ENCODE measurements around the gene TRAPPC6A.

TRAPPC6A gene

DNA sequence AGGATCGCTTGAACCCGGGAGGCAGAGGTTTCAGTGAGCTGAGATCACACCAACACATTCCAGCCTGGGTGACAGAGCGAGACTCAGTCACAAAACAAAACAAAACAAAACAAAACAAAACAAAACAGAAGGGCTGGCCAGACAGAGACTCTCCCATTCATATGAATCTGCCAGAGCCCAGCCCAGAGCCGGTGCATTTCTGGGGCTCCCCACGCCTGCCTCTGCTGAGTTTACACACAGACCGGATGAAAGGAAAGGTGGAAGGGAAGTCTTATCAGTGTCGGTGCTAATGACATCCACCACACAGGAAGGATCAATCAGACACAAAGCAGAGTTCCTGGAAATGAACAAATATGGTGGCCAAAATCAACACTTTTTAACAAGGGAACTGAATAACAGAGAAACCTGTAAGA, 6.8 kb downstream of the TRAPPC6A start:
- no peaks in the 10 kb centered on the region for H3K9me3 ChIP-seq (ENCODE audit: control insufficient read depth, insufficient read depth, low read length)
- H4K20me1 ChIP-seq (ENCODE audit: control insufficient read depth, insufficient read depth, low read depth, low read length), result no peaks in the 10 kb centered on the region
- no peaks in the 10 kb centered on the region for H3K9me2 ChIP-seq (replicated peaks; ENCODE audit: control insufficient read depth, low read length)
- no peaks in the 10 kb centered on the region for H3K27me3 ChIP-seq (ENCODE audit: control insufficient read depth, low read length)
- no peaks in the 10 kb centered on the region for H3K36me3 ChIP-seq (ENCODE audit: control insufficient read depth, low read length)
- H3K79me2 ChIP-seq (ENCODE audit: control insufficient read depth, low read length), result peaks cover 14% of the 10 kb centered on the region
- no peaks in the 10 kb centered on the region for H3F3A ChIP-seq (ENCODE audit: control insufficient read depth, insufficient read depth)
- H3K4me3 ChIP-seq (ENCODE audit: low read length), result no peak overlapping the region
- H3K4me1 ChIP-seq (ENCODE audit: control insufficient read depth, low read length), result peaks cover 6% of the 10 kb centered on the region; the same call in 1 of the 2 replicates
- TF ChIP-seq, protein P1, sequence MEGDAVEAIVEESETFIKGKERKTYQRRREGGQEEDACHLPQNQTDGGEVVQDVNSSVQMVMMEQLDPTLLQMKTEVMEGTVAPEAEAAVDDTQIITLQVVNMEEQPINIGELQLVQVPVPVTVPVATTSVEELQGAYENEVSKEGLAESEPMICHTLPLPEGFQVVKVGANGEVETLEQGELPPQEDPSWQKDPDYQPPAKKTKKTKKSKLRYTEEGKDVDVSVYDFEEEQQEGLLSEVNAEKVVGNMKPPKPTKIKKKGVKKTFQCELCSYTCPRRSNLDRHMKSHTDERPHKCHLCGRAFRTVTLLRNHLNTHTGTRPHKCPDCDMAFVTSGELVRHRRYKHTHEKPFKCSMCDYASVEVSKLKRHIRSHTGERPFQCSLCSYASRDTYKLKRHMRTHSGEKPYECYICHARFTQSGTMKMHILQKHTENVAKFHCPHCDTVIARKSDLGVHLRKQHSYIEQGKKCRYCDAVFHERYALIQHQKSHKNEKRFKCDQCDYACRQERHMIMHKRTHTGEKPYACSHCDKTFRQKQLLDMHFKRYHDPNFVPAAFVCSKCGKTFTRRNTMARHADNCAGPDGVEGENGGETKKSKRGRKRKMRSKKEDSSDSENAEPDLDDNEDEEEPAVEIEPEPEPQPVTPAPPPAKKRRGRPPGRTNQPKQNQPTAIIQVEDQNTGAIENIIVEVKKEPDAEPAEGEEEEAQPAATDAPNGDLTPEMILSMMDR (IDR thresholded peaks at IDR 0.05; ENCODE audit: low read depth, low read length, poor library complexity, severe bottlenecking), result no peak
- no peak for TF ChIP-seq EZH2phosphoT487 (IDR thresholded peaks at IDR 0.05; ENCODE audit: borderline replicate concordance, low read length)
- H3K27ac ChIP-seq (ENCODE audit: low read depth, low read length), result no peak overlapping the region
- no peak overlapping the region for H3K4me2 ChIP-seq (ENCODE audit: low read length)

DNA sequence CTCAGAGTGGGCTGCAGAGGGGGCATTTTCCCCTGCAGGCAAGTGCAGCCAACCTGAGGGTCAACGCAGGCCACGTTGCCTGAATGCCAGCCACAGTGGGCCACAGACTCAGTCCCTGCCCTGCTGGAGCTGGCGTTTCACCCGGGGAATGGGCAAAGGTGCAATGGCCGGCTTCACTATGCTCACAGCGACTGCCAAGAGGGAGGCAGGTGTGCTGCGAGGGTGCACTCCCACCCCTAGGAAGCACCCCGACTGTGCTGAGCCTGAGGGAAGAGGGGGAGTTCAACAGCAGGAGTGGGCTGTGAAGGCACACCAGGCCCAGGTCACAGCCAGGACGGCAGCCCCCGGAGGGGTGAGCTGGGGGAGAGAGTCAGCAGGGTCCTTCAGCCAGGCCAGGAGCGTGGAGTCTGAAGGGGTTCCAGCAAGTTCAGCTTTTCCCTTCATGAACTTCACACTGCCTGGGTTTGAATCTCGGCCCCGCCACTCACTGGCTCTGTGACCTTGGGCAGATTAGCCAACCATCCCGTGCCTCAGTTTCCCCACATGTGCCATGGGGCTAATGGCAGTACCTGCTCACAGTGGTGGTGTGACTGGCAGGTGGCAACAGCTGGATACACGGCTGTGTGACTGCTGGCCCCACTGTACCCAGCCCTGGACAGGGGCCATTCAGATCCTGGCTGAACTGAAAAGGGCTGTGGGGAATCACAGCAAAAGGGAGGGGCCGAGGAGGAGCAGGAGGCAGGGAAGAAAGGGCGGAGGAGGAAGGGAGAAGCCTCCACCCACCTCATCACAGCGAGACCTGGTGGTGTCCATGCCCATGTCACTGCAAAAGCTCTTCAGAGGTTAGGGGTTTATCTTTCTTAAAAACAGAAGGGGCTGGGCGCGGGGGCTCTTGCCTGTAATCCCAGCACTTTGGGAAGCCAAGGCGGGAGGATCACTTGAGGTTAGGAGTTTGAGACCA, 7.6 kb downstream of the TRAPPC6A start:
- H3K27ac ChIP-seq (ENCODE audit: low read depth, low read length), result no peak overlapping the region
- no peak for TF ChIP-seq EZH2phosphoT487 (IDR thresholded peaks at IDR 0.05; ENCODE audit: borderline replicate concordance, low read length)
- TF ChIP-seq, protein P1 (IDR thresholded peaks at IDR 0.05; ENCODE audit: low read depth, low read length, poor library complexity, severe bottlenecking), result no peak
- no peaks in the 10 kb centered on the region for H3F3A ChIP-seq (ENCODE audit: control insufficient read depth, insufficient read depth)
- H3K4me3 ChIP-seq (ENCODE audit: low read length), result no peak overlapping the region
- no peaks in the 10 kb centered on the region for H3K9me2 ChIP-seq (replicated peaks; ENCODE audit: control insufficient read depth, low read length)
- H3K79me2 ChIP-seq (ENCODE audit: control insufficient read depth, low read length), result peaks cover 12% of the 10 kb centered on the region
- H3K9me3 ChIP-seq (ENCODE audit: control insufficient read depth, insufficient read depth, low read length), result no peaks in the 10 kb centered on the region
- no peaks in the 10 kb centered on the region for H3K27me3 ChIP-seq (ENCODE audit: control insufficient read depth, low read length)
- H3K4me2 ChIP-seq (ENCODE audit: low read length), result no peak overlapping the region
- H4K20me1 ChIP-seq (ENCODE audit: control insufficient read depth, insufficient read depth, low read depth, low read length), result no peaks in the 10 kb centered on the region
- H3K36me3 ChIP-seq (ENCODE audit: control insufficient read depth, low read length), result no peaks in the 10 kb centered on the region
- H3K4me1 ChIP-seq (ENCODE audit: control insufficient read depth, low read length), result peaks cover 6% of the 10 kb centered on the region; the same call in 1 of the 2 replicates

DNA sequence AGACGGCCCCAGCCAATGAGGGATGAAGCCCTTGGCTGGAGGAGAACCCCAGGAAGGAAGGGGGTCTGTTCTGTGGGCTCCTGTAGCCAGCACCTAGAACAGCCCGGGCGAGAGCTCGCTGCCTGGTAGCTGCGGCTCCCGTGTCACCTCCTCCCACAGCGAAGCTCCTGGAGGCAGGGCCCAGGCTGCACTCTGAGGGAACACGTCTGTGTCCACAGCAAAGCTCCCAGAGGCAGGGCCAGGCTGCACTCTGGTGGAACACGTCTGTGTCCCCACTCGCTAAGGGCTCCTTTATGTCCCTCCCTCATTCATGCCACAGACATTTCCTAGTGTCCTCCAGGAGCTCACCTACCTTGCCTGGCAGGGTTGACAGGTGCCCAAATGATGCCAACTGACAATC, 8.4 kb downstream of the TRAPPC6A start:
- H4K20me1 ChIP-seq (ENCODE audit: control insufficient read depth, insufficient read depth, low read depth, low read length), result no peaks in the 10 kb centered on the region
- no peaks in the 10 kb centered on the region for H3K9me2 ChIP-seq (replicated peaks; ENCODE audit: control insufficient read depth, low read length)
- H3K9me3 ChIP-seq (ENCODE audit: control insufficient read depth, insufficient read depth, low read length), result no peaks in the 10 kb centered on the region
- H3F3A ChIP-seq (ENCODE audit: control insufficient read depth, insufficient read depth), result no peaks in the 10 kb centered on the region
- peaks cover 11% of the 10 kb centered on the region for H3K79me2 ChIP-seq (ENCODE audit: control insufficient read depth, low read length)
- H3K4me2 ChIP-seq (ENCODE audit: low read length), result no peak overlapping the region
- peaks cover 10% of the 10 kb centered on the region for H3K4me1 ChIP-seq (ENCODE audit: control insufficient read depth, low read length)
- TF ChIP-seq, protein P1 (IDR thresholded peaks at IDR 0.05; ENCODE audit: low read depth, low read length, poor library complexity, severe bottlenecking), result no peak
- TF ChIP-seq EZH2phosphoT487 (IDR thresholded peaks at IDR 0.05; ENCODE audit: borderline replicate concordance, low read length), result no peak
- no peak overlapping the region for H3K4me3 ChIP-seq (ENCODE audit: low read length)
- no peak overlapping the region for H3K27ac ChIP-seq (ENCODE audit: low read depth, low read length)
- H3K27me3 ChIP-seq (ENCODE audit: control insufficient read depth, low read length), result no peaks in the 10 kb centered on the region
- H3K36me3 ChIP-seq (ENCODE audit: control insufficient read depth, low read length), result no peaks in the 10 kb centered on the region
